T-helper 22 cell (primary cell): ENCODE data around the gene ZBTB16.

ENCODE experiments used
- DNase-seq: peaks from one replicate; pipeline ENCODE4 v3.0.0-alpha.2; 2020; ENCODE audit warnings: low read depth

The ZBTB16 gene

GRCh38 chr11:114243461-114244372 lies 184.2 kb downstream of the ZBTB16 start:
- no peak for DNase-seq

GRCh38 chr11:114244726-114245394 lies 185.3 kb downstream of the ZBTB16 start:
- no peak for DNase-seq

DNA sequence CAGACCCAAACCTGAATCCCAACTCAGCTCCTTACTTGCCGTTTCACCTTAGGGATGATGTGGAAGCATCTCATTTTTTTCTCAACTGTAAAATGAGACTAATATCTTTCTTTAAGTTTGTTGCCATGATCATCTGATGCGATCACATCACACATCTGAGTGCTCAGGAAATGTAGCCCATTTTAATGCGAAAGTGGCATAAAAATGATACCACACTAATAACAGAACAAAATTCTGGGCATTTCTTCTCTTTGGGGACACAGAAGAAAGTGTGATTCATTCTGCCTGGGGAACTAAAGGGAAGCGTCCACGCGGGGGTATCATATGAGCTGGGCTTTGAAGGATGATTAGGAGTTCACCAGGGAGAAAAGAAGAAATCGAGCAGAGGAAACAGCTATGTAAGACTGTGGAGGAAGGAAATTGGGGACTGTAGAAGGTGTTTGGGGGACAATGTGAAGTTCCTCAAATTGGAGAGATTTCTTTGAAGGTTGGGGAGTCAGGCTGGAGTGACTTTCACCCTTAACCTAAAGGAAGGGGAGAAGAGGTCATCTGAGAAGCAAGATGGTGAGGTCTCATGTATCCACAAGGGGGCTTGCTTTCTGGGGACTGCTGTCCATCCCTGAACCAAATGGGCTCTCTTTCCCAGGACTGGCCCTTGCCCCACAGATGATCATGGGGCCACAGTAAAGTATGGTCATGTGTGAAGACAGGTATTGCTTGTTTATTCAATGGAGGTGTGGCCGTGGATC lies 187.0 kb downstream of the ZBTB16 start:
- DNase-seq = no peak

- DNase-seq = no peak
These were observed 187.7 kb downstream of the ZBTB16 start for GRCh38 chr11:114247070-114247789.

GRCh38 chr11:114250180-114250579 lies 190.7 kb downstream of the ZBTB16 start:
- DNase-seq = no peak

- no peak for DNase-seq
These were observed 191.7 kb downstream of the ZBTB16 start for GRCh38 chr11:114250993-114251814.

DNA sequence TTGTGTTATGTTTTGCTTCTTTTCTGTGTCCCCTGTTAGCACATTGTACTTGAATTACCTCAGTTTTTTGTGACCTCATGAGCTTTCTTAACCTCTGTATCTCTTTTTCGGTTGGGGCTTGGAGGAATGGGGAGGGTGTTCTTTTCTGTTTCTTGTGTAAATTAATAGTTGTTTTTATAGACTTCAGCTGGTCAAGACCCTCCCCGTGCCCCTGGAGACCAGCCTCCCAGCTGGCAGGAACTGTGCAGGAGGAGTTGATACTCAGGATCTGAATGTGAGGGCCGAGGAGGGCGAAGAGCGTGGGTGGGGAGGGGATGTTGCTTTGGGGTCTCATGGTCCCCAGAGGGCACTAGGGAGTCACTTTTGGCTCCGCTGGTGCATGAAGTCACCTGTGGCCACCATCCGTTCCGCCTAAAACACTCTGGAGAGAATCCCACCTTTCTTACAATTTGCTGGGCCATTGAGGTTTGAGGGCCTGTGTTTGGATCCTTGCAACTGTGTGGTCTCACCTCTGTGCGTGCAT lies 192.4 kb downstream of the ZBTB16 start:
- DNase-seq = no peak

- no peak for DNase-seq
These were observed 193.3 kb downstream of the ZBTB16 start for GRCh38 chr11:114252767-114253166.

DNA sequence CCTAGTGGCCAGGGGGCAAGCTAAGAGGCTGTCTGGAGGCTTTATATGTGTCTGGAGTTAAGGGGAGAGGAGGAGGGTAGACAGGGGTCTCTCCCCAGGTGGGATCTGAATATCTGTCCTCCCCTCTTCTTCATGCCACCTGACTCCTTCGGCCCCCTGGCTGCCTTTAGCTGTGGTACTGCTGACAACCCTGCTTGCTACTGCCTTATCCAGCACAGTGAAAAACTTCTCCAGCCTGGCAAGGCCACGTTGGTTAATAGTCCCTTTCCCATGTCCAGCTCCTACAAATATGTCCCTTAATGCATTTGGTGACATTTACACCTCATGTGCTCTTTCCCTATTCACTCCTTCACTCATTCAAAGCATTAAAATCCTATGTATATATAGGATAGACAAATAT lies 194.3 kb downstream of the ZBTB16 start:
- no peak for DNase-seq

DNA sequence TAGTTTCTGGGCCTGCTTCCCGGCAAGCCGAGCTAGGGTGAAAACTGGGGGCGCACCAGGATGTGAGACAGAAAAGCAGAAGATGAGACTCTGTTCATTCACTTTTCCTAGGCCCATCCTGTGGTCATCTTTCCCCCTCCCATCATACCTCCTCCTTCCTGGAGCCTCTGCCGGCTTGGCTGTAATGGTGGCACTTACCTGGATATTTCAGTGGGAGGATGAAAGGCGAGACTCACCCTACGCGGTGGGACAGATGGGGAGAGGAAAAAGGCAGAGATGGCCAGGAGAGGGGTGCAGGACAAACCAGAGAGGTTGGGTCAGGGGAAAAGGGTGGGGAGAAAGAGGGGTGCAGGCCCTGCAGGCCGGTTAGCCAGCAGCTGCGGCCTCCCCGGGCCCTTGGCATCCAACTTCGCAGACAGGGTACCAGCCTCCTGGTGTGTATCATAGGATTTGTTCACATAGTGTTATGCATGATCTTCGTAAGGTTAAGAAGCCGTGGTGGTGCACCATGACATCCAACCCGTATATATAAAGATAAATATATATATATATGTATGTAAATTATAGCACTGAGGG lies 195.1 kb downstream of the ZBTB16 start:
- no peak for DNase-seq

DNA sequence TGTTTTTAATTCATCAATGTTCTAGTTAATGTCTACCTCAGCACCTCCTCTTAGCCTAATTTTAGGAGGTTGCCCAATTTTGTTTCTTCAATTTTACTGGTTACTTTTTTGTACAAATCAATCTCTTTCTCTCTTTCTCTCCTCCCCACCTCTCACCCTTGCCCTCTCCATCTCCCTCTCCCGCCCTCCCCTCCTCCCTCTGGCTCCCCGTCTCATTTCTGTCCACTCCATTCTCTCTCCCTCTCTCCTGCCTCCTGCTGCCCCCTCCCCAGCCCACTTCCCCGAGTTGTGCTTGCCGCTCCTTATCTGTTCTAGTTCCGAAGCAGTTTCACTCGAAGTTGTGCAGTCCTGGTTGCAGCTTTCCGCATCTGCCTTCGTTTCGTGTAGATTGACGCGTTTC lies 195.8 kb downstream of the ZBTB16 start:
- no peak for DNase-seq

DNA sequence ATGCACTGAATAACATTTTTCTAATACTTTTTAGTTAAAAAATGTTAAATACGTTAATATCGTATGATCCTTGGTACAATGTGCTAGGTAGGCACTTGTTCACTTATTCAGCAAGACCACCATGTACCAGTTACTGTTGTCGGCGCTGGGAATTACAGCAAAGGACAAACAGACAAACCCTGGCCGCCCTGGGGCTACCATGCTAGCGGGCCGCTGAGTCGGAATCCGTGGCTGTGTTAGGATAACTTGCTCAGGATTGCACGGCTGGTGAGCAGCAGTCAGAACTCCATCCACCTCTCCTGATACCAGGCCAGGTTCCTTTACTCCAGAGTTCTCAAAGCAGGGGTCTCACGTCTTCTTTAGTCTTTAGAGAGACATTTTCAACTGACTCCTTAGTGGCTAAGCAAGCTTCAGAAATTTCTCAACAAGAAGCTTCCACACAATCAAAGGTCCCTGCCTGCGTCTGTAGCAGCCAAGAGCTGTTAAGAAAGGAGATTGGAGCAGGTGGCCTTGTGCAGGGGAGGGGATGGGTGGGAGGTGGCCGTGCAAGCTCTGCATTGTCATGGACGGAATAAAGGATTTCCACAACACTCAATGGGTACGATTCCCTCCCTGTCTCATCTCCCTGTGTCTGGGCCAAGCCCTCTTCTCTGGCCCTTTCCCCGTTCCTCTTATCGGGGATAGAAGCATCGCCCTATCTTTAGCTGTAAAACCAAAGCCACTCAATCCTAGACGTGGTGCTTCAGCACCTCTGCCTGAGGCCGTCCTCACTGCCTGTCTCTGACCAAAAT lies 196.9 kb downstream of the ZBTB16 start:
- no peak for DNase-seq

- no peak for DNase-seq
These were observed 197.4 kb downstream of the ZBTB16 start for GRCh38 chr11:114256967-114257286.

GRCh38 chr11:114257621-114258558 lies 198.4 kb downstream of the ZBTB16 start:
- DNase-seq = no peak

DNA sequence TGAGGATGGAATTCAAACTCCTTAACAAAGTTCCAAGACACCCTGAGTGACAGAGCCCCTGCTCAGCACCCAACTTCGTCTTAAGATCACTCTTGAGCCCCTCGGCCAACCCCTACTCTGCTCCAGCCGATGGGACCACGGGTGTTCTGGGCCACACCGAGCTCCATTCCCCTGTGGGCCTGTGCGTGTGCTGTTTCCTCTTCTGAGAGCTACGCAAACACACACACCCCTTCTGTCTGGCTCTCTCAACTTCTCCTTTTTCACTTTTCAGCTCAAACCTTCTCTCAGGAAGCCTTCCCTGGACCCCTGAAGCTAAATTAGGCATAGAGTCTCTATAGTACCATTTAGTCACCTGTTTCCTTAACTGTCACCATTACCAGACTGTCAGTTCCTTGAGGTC lies 199.2 kb downstream of the ZBTB16 start:
- DNase-seq = no peak

- no peak for DNase-seq
These were observed 199.6 kb downstream of the ZBTB16 start for GRCh38 chr11:114259124-114259526.

- DNase-seq = no peak
These were observed 200.1 kb downstream of the ZBTB16 start for GRCh38 chr11:114259551-114259983.

- no peak for DNase-seq
These were observed 200.6 kb downstream of the ZBTB16 start for GRCh38 chr11:114260077-114260476.

DNA sequence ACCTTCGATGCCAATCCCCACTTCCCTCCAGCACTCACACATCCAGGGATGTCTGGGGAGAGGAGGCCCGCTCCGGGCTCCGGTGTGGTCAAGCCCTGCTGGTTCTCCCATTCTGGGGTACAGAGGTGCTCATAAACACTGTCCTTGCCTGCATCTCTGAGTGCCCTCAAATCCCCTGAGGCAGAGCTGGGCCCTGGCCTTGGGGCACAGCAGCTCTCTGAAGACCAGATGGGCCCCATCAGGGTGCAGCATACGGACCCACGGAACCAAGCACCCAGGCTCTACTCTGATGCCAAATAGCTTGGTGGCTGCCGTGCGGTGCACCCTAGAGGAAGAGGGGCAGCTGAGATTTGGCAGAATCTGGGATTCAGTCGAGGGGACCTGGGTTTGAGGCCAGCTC lies 201.0 kb downstream of the ZBTB16 start:
- DNase-seq = no peak
